AG04449 (cell line): Measurements from ENCODE around the gene PLXDC1.

ENCODE experiments used
- CTCF ChIA-PET: fragments of 350-600 bp; formaldehyde crosslinking; extraction: SDS; loops from one replicate; lab custom pipeline; 2021; ENCODE audit warnings: antibody characterized with exemption; lab: Yijun Ruan, JAX
- POLR2A ChIA-PET: fragments of 400-600, 350-600 bp; formaldehyde crosslinking; extraction: SDS; loops from one replicate; lab custom pipeline; 2020; ENCODE audit warnings: antibody characterized with exemption, inconsistent platforms; lab: Yijun Ruan, JAX
- DNase-seq: peaks from one replicate; pipeline ENCODE4 v3.0.0-alpha.2; 2010; ENCODE audit warnings: low read depth, low spot score
- H3K4me3 ChIP-seq: 2 replicates; pipeline ENCODE4 v1.5.1; 2011; ENCODE audit warnings: low read depth, mild to moderate bottlenecking, control low read depth, low read length
- CTCF ChIP-seq: IDR thresholded peaks from one replicate; pipeline ENCODE4 v1.5.1; 2011; ENCODE audit warnings: mild to moderate bottlenecking, moderate library complexity, low read length, control low read depth, inconsistent platforms; ENCODE audit not compliant: insufficient read depth; ENCODE audit errors: missing control alignments

Gene PLXDC1

GRCh38 chr17:39069114-39069756 lies 82.2 kb downstream of the PLXDC1 start:
- peak; percentile 65 for TF ChIP-seq CTCF
- ChIA-PET POLR2A (no interaction called here), CTCF (interaction anchor here (0.6 to 1.9 kb wide), 15 partner anchors 8 to 211 kb away, joined by 3 to 30 read pairs (median 4); partner anchors contain the start of gene PLXDC1)
- no peak overlapping the region for H3K4me3 ChIP-seq
- no peak for DNase-seq

GRCh38 chr17:39064819-39065218 lies 86.6 kb downstream of the PLXDC1 start:
- ChIA-PET CTCF (interaction anchor here (1.4 to 4.6 kb wide), 3 partner anchors 82 to 110 kb away, joined by 4 to 37 read pairs (median 6); partner anchors contain the start of gene PLXDC1), POLR2A (no interaction called here)
- no peak for TF ChIP-seq CTCF
- no peak overlapping the region for H3K4me3 ChIP-seq
- no peak for DNase-seq

- POLR2A ChIA-PET: no interaction called here
- no peak for TF ChIP-seq CTCF
- CTCF ChIA-PET: interaction anchor here (0.9 to 4.6 kb wide), 4 partner anchors 14 to 111 kb away, joined by 4 to 37 read pairs (median 5); partner anchors contain the start of gene PLXDC1
- no peak for DNase-seq
- no peak overlapping the region for H3K4me3 ChIP-seq
These were observed 87.1 kb downstream of the PLXDC1 start for GRCh38 chr17:39064374-39064773.

GRCh38 chr17:39063681-39064069 lies 87.8 kb downstream of the PLXDC1 start:
- no peak for TF ChIP-seq CTCF
- DNase-seq: no peak
- H3K4me3 ChIP-seq: no peak overlapping the region
- POLR2A ChIA-PET: no interaction called here
- CTCF ChIA-PET: interaction anchor here (0.9 to 4.6 kb wide), 3 partner anchors 15 to 111 kb away, joined by 4 to 37 read pairs (median 4); partner anchors contain the start of gene PLXDC1

- ChIA-PET POLR2A (interaction anchor here (0.6 kb wide), 1 partner anchor 68 kb away, joined by 3 read pairs; no protein-coding TSS in a partner anchor), CTCF (interaction anchor here (4.6 kb wide), 1 partner anchor 90 kb away, joined by 37 read pairs; the partner anchor contains the start of gene PLXDC1)
- no peak for TF ChIP-seq CTCF
- H3K4me3 ChIP-seq: no peak overlapping the region
- no peak for DNase-seq
These were observed 88.4 kb downstream of the PLXDC1 start for GRCh38 chr17:39062846-39063680.

GRCh38 chr17:39058524-39058923 lies 92.9 kb downstream of the PLXDC1 start:
- DNase-seq: no peak
- POLR2A ChIA-PET: interaction anchor here (0.7 kb wide), 1 partner anchor 1378 kb away, joined by 3 read pairs; no protein-coding TSS in a partner anchor
- CTCF ChIA-PET: interaction anchor here (1.5 to 1.6 kb wide), 2 partner anchors 75 to 94 kb away, joined by 3 read pairs; no protein-coding TSS in a partner anchor
- H3K4me3 ChIP-seq: no peak overlapping the region
- no peak for TF ChIP-seq CTCF
